C1 segment of cervical spinal cord (tissue), 14 donors: ENCODE data around the gene EFCAB11.

Experiments used
- DNase-seq, 14 donors: peaks; one replicate each; lab custom pipeline; 2025; lab: John Stamatoyannopoulos, UW

The EFCAB11 gene

GRCh38 chr14:89869606-89870005 is 84.9 kb downstream of the EFCAB11 start:
- DNase-seq = no peak

- no peak for DNase-seq
Observed at GRCh38 chr14:89866458-89866857, 88.1 kb downstream of the EFCAB11 start.

- DNase-seq = no peak
Observed at GRCh38 chr14:89865153-89865552, 89.4 kb downstream of the EFCAB11 start.

GRCh38 chr14:89862856-89863255 is 91.7 kb downstream of the EFCAB11 start:
- no peak for DNase-seq

GRCh38 chr14:89861630-89862029 is 92.9 kb downstream of the EFCAB11 start:
- DNase-seq = no peak

- no peak for DNase-seq
Observed at GRCh38 chr14:89858089-89858488, 96.4 kb downstream of the EFCAB11 start.

- no peak for DNase-seq
Observed at GRCh38 chr14:89856871-89857345, 97.6 kb downstream of the EFCAB11 start.

GRCh38 chr14:89855961-89856656 is 98.4 kb downstream of the EFCAB11 start:
- no peak for DNase-seq

- no peak for DNase-seq
Observed at GRCh38 chr14:89853936-89854693, 100.4 kb downstream of the EFCAB11 start.

- no peak for DNase-seq
Observed at GRCh38 chr14:89851106-89851505, 103.4 kb downstream of the EFCAB11 start.

GRCh38 chr14:89849931-89850330 is 104.6 kb downstream of the EFCAB11 start:
- DNase-seq = no peak

- no peak for DNase-seq
Observed at GRCh38 chr14:89848165-89848564, 106.4 kb downstream of the EFCAB11 start.

GRCh38 chr14:89845346-89845745 is 109.2 kb downstream of the EFCAB11 start:
- no peak for DNase-seq

- no peak for DNase-seq
Observed at GRCh38 chr14:89844508-89844907, 110.0 kb downstream of the EFCAB11 start.

- DNase-seq = no peak
Observed at GRCh38 chr14:89842837-89843236, 111.7 kb downstream of the EFCAB11 start.

GRCh38 chr14:89841851-89842250 is 112.7 kb downstream of the EFCAB11 start:
- no peak for DNase-seq

GRCh38 chr14:89836830-89837469 is 117.6 kb downstream of the EFCAB11 start:
- no peak for DNase-seq

- DNase-seq = no peak
Observed at GRCh38 chr14:89833661-89834060, 120.9 kb downstream of the EFCAB11 start.

GRCh38 chr14:89833120-89833532 is 121.4 kb downstream of the EFCAB11 start:
- no peak for DNase-seq

GRCh38 chr14:89828471-89829165 is 125.9 kb downstream of the EFCAB11 start:
- DNase-seq = no peak

- DNase-seq = peak in 1 of 14 donors; percentile 2
Observed at GRCh38 chr14:89827265-89827664, 127.3 kb downstream of the EFCAB11 start.

GRCh38 chr14:89826596-89826995 is 127.9 kb downstream of the EFCAB11 start:
- DNase-seq = no peak
